Effector memory CD4-positive, alpha-beta T cell (primary cell): ENCODE measurements around the gene DSCAML1.

Experiments
- DNase-seq, 3 donors: peaks; one replicate each; pipeline ENCODE4 v3.0.0-alpha.2; 2020
- H3K27ac ChIP-seq: 2 replicates; pipeline ENCODE4 v1.7.0; 2013; ENCODE audit warnings: mild to moderate bottlenecking, low read length, moderate library complexity; ENCODE audit not compliant: insufficient read depth, poor library complexity, severe bottlenecking
- H3K27me3 ChIP-seq: replicated peaks from 2 replicates; pipeline ENCODE4 v1.7.0; 2013; ENCODE audit warnings: mild to moderate bottlenecking, low read length; ENCODE audit not compliant: insufficient read depth, control insufficient read depth, poor library complexity, severe bottlenecking
- H3K36me3 ChIP-seq: 2 replicates; pipeline ENCODE4 v1.7.0; 2013; ENCODE audit warnings: mild to moderate bottlenecking, low read length, moderate library complexity; ENCODE audit not compliant: control insufficient read depth, insufficient read depth
- H3K4me1 ChIP-seq: 2 replicates; pipeline ENCODE4 v1.7.0; 2013; ENCODE audit warnings: low read length, mild to moderate bottlenecking; ENCODE audit not compliant: control insufficient read depth, insufficient read depth, poor library complexity, severe bottlenecking
- H3K4me3 ChIP-seq: 2 replicates; pipeline ENCODE4 v1.7.0; 2013; ENCODE audit warnings: low read length, low read depth, mild to moderate bottlenecking; ENCODE audit not compliant: insufficient read depth, poor library complexity, severe bottlenecking
- H3K9me3 ChIP-seq: 2 replicates; pipeline ENCODE4 v1.7.0; 2013; ENCODE audit warnings: mild to moderate bottlenecking, low read length, moderate library complexity; ENCODE audit not compliant: control insufficient read depth

The DSCAML1 gene

GRCh38 chr11:117467770-117468169 lies 329.2 kb downstream of the DSCAML1 start:
- H3K36me3 ChIP-seq = no peaks in the 10 kb centered on the region
- no peaks in the 10 kb centered on the region for H3K4me1 ChIP-seq
- no peaks in the 10 kb centered on the region for H3K9me3 ChIP-seq
- DNase-seq = no peak
- H3K27me3 ChIP-seq = no peaks in the 10 kb centered on the region
- H3K4me3 ChIP-seq = no peak overlapping the region
- H3K27ac ChIP-seq = no peak overlapping the region

GRCh38 chr11:117466966-117467365 lies 330.1 kb downstream of the DSCAML1 start:
- no peaks in the 10 kb centered on the region for H3K36me3 ChIP-seq
- H3K9me3 ChIP-seq = no peaks in the 10 kb centered on the region
- no peak overlapping the region for H3K27ac ChIP-seq
- DNase-seq = no peak
- no peaks in the 10 kb centered on the region for H3K4me1 ChIP-seq
- H3K27me3 ChIP-seq = no peaks in the 10 kb centered on the region
- no peak overlapping the region for H3K4me3 ChIP-seq

DNA sequence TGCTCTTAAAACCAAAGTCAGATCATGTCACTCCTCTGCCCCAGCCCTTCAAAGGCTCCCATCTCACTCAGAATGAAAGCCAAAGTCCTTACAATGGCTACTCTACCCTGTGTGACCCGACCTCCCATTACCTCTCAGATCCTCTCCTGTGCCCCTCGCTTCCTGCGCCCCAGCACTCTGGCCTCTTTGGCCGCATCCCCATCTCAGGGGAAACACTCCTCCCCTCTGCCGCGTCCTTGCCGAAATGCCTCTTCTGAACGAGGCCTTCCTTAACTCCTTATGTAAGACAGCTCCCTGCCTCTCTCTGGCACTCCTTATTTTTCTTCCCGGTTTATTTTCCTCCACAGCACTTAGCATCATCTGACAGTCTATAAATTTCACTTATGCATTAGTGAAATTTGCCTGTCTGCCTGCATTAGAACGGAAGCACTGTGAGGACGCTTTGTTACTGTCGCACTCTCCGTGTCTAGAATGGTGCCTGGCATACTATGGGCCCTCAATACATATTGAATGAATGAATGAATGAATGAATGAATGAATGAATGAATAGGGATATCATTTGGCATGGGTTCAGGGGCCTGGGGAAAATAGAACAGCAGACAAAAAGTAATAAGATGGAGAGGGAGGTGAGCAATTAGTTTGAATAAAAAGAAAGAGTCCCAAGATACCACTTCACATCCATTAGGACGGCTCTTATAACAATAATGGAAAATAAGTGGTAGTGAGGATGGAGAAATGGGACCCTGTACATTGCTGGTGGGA lies 331.6 kb downstream of the DSCAML1 start:
- H3K4me3 ChIP-seq = no peak overlapping the region

GRCh38 chr11:117464778-117465177 lies 332.2 kb downstream of the DSCAML1 start:
- no peak for DNase-seq
- no peaks in the 10 kb centered on the region for H3K27me3 ChIP-seq
- H3K4me3 ChIP-seq = no peak overlapping the region
- H3K36me3 ChIP-seq = no peaks in the 10 kb centered on the region
- H3K27ac ChIP-seq = no peak overlapping the region
- H3K9me3 ChIP-seq = no peaks in the 10 kb centered on the region
- no peaks in the 10 kb centered on the region for H3K4me1 ChIP-seq

More for the DNA sequence above, 331.6 kb downstream of the DSCAML1 start:
- no peak for DNase-seq
- Histone ChIP-seq H3K4me1 (no peaks in the 10 kb centered on the region), H3K9me3 (no peaks in the 10 kb centered on the region), H3K27me3 (no peaks in the 10 kb centered on the region), H3K36me3 (no peaks in the 10 kb centered on the region), H3K27ac (no peak overlapping the region)

GRCh38 chr11:117462864-117463247 lies 334.2 kb downstream of the DSCAML1 start:
- no peaks in the 10 kb centered on the region for H3K27me3 ChIP-seq
- no peaks in the 10 kb centered on the region for H3K9me3 ChIP-seq
- H3K36me3 ChIP-seq = no peaks in the 10 kb centered on the region
- no peak for DNase-seq
- no peak overlapping the region for H3K27ac ChIP-seq
- no peak overlapping the region for H3K4me3 ChIP-seq
- H3K4me1 ChIP-seq = no peaks in the 10 kb centered on the region

- H3K36me3 ChIP-seq = no peaks in the 10 kb centered on the region
- H3K27me3 ChIP-seq = no peaks in the 10 kb centered on the region
- no peak for DNase-seq
- H3K4me3 ChIP-seq = no peak overlapping the region
- no peaks in the 10 kb centered on the region for H3K4me1 ChIP-seq
- no peaks in the 10 kb centered on the region for H3K9me3 ChIP-seq
- H3K27ac ChIP-seq = no peak overlapping the region
Measured at GRCh38 chr11:117462183-117462863, 334.7 kb downstream of the DSCAML1 start.

GRCh38 chr11:117461396-117462182 lies 335.4 kb downstream of the DSCAML1 start:
- no peak overlapping the region for H3K4me3 ChIP-seq
- H3K27me3 ChIP-seq = no peaks in the 10 kb centered on the region
- no peak overlapping the region for H3K27ac ChIP-seq
- no peak for DNase-seq
- no peaks in the 10 kb centered on the region for H3K9me3 ChIP-seq
- H3K36me3 ChIP-seq = no peaks in the 10 kb centered on the region
- no peaks in the 10 kb centered on the region for H3K4me1 ChIP-seq

DNA sequence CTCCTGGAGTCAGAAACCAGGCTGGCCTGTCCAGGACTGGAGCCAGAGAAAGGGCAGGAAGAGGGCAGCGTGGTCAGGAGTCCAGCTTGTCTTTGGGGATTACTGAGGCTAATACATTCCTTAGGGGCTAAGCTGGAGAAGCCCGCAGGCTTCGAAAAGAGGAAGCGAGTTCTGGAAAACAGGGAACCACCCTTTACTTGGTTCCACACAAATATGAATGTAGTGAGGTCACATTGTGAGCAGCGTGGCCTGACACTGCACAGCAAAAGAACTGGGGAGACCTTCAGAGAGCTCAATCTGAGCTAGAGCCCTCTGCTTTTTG lies 337.1 kb downstream of the DSCAML1 start:
- no peak for DNase-seq
- H3K4me1 ChIP-seq = no peaks in the 10 kb centered on the region

DNA sequence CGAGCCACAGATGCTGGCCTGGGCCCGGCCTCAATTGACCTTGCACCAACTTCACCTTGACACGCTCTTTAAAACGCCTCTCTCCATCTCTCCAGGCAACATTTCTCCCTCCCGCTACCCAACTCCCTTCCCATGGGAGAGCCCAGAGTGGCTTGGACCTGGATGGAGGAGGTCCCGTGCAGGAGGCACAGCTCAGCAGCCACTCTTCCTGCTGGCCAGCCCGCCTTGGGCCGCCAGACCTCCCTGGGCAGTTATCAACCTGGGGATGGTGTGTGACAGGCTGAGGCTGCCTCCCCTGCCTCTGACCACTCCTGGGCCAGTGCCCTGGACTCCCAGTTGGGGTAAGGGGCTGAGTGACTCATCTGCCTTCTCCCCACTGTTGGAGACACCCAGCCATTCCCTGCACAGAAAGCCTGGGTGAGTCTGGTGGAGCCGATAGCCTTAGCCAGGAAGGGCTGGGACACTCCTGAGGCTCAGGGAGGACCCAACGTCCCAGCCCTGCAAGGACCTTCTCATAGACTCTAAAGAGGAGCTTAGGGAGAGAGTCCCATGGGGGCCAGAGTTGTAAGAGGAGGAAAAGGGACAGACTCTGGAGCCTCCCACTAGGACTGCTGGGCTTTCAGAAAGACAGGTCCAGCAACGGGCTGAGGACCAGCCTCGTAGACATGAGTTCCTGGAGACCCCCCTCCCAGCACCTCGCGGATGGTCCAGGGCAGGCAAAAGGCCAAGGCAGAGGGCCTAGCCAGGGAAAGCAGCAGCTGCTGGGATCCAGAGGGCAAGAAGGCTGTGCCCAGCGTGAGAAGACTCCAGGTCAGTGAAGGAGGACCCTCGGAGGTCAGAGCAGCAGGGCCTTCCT lies 337.7 kb downstream of the DSCAML1 start:
- H3K9me3 ChIP-seq = no peaks in the 10 kb centered on the region
- no peaks in the 10 kb centered on the region for H3K36me3 ChIP-seq
- H3K4me3 ChIP-seq = no peak overlapping the region
- no peak for DNase-seq
- no peaks in the 10 kb centered on the region for H3K4me1 ChIP-seq
- H3K27me3 ChIP-seq = no peaks in the 10 kb centered on the region
- H3K27ac ChIP-seq = no peak overlapping the region

More for the DNA sequence above, 337.1 kb downstream of the DSCAML1 start:
- H3K4me3 ChIP-seq = no peak overlapping the region
- no peaks in the 10 kb centered on the region for H3K36me3 ChIP-seq
- no peaks in the 10 kb centered on the region for H3K27me3 ChIP-seq
- H3K9me3 ChIP-seq = no peaks in the 10 kb centered on the region
- H3K27ac ChIP-seq = no peak overlapping the region
